Parathyroid adenoma (tissue), 2 donors: Measurements from ENCODE around the gene CDH4.

Source experiments
- H2AFZ ChIP-seq: fragments of 300-600 bp; sonication (generic); one replicate; pipeline ENCODE4 v1.7.0; 2017; ENCODE audit warnings: antibody characterized with exemption, mild to moderate bottlenecking
- H3K27ac ChIP-seq: fragments of 300-600 bp; sonication (generic); one replicate; pipeline ENCODE4 v1.7.0; 2017
- H3K27me3 ChIP-seq: fragments of 300-600 bp; sonication (generic); one replicate; pipeline ENCODE4 v1.7.0; 2017; ENCODE audit warnings: low read length; ENCODE audit not compliant: control insufficient read depth, insufficient read depth
- H3K36me3 ChIP-seq: fragments of 300-600 bp; sonication (generic); one replicate; pipeline ENCODE4 v1.7.0; 2017; ENCODE audit warnings: low read length; ENCODE audit not compliant: control insufficient read depth, insufficient read depth
- H3K4me1 ChIP-seq: fragments of 300-600 bp; sonication (generic); one replicate; pipeline ENCODE4 v1.7.0; 2017; ENCODE audit warnings: control low read depth
- H3K4me2 ChIP-seq: fragments of 300-600 bp; sonication (generic); one replicate; pipeline ENCODE4 v1.7.0; 2017; ENCODE audit warnings: low read length
- H3K4me3 ChIP-seq: fragments of 300-600 bp; sonication (generic); one replicate; pipeline ENCODE4 v1.7.0; 2017; ENCODE audit warnings: low read depth, low read length
- H3K79me2 ChIP-seq: fragments of 300-600 bp; sonication (generic); one replicate; pipeline ENCODE4 v1.7.0; 2017; ENCODE audit warnings: control low read depth
- H3K9ac ChIP-seq: fragments of 300-600 bp; sonication (generic); one replicate; pipeline ENCODE4 v1.7.0; 2017; ENCODE audit warnings: mild to moderate bottlenecking
- H3K9me3 ChIP-seq: fragments of 300-600 bp; sonication (generic); one replicate; pipeline ENCODE4 v1.7.0; 2017; ENCODE audit warnings: low read length; ENCODE audit not compliant: control insufficient read depth
- TF ChIP-seq, protein P1 (sequence below): fragments of 300-600 bp; sonication (generic); IDR thresholded peaks from one replicate; pipeline ENCODE4 v1.7.0; 2017; ENCODE audit warnings: antibody characterized with exemption, mild to moderate bottlenecking
- donor health status: primary hyperparathyroidism.

The CDH4 gene

GRCh38 chr20:61543931-61544745 is 292.1 kb downstream of the CDH4 start:
- Histone ChIP-seq H3K4me1 (no peaks in the 10 kb centered on the region), H3K9ac (no peak overlapping the region), H2AFZ (no peak overlapping the region), H3K79me2 (no peaks in the 10 kb centered on the region), H3K27ac (no peak overlapping the region), H3K4me2 (no peak overlapping the region), H3K4me3 (no peak overlapping the region), H3K27me3 (peaks cover 4% of the 10 kb centered on the region), H3K9me3 (no peaks in the 10 kb centered on the region), H3K36me3 (no peaks in the 10 kb centered on the region)
- TF ChIP-seq, protein P1, sequence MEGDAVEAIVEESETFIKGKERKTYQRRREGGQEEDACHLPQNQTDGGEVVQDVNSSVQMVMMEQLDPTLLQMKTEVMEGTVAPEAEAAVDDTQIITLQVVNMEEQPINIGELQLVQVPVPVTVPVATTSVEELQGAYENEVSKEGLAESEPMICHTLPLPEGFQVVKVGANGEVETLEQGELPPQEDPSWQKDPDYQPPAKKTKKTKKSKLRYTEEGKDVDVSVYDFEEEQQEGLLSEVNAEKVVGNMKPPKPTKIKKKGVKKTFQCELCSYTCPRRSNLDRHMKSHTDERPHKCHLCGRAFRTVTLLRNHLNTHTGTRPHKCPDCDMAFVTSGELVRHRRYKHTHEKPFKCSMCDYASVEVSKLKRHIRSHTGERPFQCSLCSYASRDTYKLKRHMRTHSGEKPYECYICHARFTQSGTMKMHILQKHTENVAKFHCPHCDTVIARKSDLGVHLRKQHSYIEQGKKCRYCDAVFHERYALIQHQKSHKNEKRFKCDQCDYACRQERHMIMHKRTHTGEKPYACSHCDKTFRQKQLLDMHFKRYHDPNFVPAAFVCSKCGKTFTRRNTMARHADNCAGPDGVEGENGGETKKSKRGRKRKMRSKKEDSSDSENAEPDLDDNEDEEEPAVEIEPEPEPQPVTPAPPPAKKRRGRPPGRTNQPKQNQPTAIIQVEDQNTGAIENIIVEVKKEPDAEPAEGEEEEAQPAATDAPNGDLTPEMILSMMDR, result no peak

DNA sequence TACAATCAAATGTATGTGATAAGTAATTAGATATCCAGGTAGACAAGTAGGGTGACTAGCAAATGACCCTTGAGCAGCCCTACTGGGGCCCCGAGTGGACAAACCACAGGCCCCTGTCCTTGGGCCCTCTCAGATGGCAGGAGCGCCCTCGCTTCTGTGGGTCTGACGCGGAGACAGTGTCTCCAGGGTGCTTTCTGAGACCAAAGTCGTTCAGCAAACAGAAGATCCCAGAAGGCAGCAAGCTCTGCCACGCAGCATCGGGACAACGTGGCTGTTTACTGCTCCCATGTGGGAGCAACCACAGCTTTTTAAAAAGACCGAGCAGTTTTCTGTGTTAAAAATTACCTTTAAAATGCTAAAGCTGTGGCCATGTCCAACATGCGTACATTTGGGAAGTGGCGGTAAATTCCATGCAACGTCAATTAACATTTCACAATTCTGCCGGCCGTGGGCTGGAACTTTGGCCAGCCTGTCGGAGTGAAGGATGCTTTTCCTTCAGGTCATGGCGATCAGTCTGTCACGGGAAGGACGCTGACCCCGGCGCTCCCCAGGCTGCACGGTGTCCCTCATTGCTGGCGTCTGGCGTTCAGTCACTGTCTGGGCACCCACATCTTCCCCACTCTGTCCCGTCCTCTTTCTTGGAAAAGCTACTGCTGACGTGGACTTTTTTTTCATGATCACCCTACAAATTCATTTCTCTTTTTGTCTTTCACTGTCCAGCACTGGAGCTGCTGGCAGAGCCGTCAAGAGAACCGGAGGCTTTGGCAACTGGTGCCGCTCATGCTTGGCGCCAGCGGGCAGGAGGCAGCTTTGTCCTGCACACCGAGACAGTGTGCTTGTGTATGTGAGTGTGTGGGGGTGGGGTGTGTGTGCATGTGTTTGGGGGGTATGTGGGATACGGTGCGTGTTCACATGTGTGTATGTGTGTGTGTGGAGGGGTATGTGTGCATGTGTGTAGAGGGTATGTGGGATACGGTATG is 293.1 kb downstream of the CDH4 start:
- Histone ChIP-seq H3K27me3 (peaks cover 4% of the 10 kb centered on the region), H3K27ac (no peak overlapping the region), H3K9ac (no peak overlapping the region), H3K36me3 (no peaks in the 10 kb centered on the region), H3K4me3 (no peak overlapping the region), H3K4me1 (no peaks in the 10 kb centered on the region), H3K4me2 (no peak overlapping the region), H2AFZ (no peak overlapping the region), H3K79me2 (no peaks in the 10 kb centered on the region), H3K9me3 (no peaks in the 10 kb centered on the region)
- TF ChIP-seq, protein P1, result no peak

DNA sequence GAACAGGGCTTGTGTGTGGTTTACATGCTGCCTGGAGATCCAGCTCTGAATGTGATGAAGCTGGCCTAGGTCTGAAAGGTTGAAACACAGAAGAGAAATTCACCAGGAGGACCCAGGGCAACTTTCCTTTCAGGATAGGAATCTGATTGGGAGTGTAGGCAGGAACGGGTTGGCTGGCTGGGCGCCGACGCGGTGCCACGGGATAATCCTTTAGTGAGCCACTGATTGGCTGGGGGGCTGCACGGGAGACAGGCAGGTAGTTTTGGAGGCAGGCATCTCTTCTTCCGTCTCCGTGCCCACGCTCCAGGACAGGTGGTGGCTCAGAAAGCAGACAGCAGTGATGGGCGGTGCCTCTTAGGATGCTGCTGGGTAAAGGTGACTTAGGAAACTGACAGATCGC is 294.6 kb downstream of the CDH4 start:
- H3K79me2 ChIP-seq, result no peaks in the 10 kb centered on the region
- no peak overlapping the region for H3K4me3 ChIP-seq
- no peak overlapping the region for H3K4me2 ChIP-seq
- H3K9me3 ChIP-seq, result no peaks in the 10 kb centered on the region
- H3K27ac ChIP-seq, result no peak overlapping the region
- no peaks in the 10 kb centered on the region for H3K4me1 ChIP-seq
- no peak overlapping the region for H3K9ac ChIP-seq
- TF ChIP-seq, protein P1, result no peak
- no peak overlapping the region for H2AFZ ChIP-seq
- no peaks in the 10 kb centered on the region for H3K36me3 ChIP-seq
- H3K27me3 ChIP-seq, result peaks cover 4% of the 10 kb centered on the region

GRCh38 chr20:61548069-61548468 is 296.0 kb downstream of the CDH4 start:
- Histone ChIP-seq H3K36me3 (no peaks in the 10 kb centered on the region), H3K27me3 (peaks cover 4% of the 10 kb centered on the region), H3K4me1 (no peaks in the 10 kb centered on the region), H3K27ac (no peak overlapping the region), H3K79me2 (no peaks in the 10 kb centered on the region), H3K4me3 (no peak overlapping the region), H2AFZ (no peak overlapping the region), H3K9me3 (no peaks in the 10 kb centered on the region), H3K4me2 (no peak overlapping the region), H3K9ac (no peak overlapping the region)
- TF ChIP-seq, protein P1, result no peak
